ENCODE measurements around the gene ABHD6. TPM values are rescaled to one million over a fixed set of nuclear protein-coding genes. Genes with fewer than 3 reads are reported as not detected.

The ABHD6 gene
- total and polyA plus RNA-seq, 2 experiments from 2014 or later: 24.6 to 25.1 TPM

- TF ChIP-seq CTCF (IDR thresholded peaks at IDR 0.05; ENCODE audit: poor library complexity): no peak
- no peak for TF ChIP-seq EZH2phosphoT487 (IDR thresholded peaks at IDR 0.05; ENCODE audit: low read depth, severe bottlenecking, unreplicated experiment)
- no peak for TF ChIP-seq EZH2 (IDR thresholded peaks at IDR 0.05; ENCODE audit: borderline replicate concordance)
- no peak overlapping the region for H2AFZ ChIP-seq
- no peaks in the 10 kb centered on the region for H3K9me3 ChIP-seq (ENCODE audit: low read depth)
- no peaks in the 10 kb centered on the region for H3K4me1 ChIP-seq (ENCODE audit: insufficient read depth)
- DNase-seq (ENCODE audit: low spot score): no peak
- H3K36me3 ChIP-seq (replicated peaks; ENCODE audit: insufficient read depth, low read depth): no peaks in the 10 kb centered on the region
- H3K4me3 ChIP-seq: no peak overlapping the region
- 90% methylated on average over 10 of the region's 10 CpGs for WGBS (ENCODE audit: low lambda C conversion rate, missing lambda C conversion rate)
- H4K20me1 ChIP-seq (ENCODE audit: insufficient read depth, poor library complexity, severe bottlenecking): no peaks in the 10 kb centered on the region
- no peak overlapping the region for H3K4me2 ChIP-seq
- H3K27ac ChIP-seq: no peak overlapping the region
- no peaks in the 10 kb centered on the region for H3K27me3 ChIP-seq
- no peaks in the 10 kb centered on the region for H3K9me2 ChIP-seq (replicated peaks; ENCODE audit: insufficient read depth)
- no peaks in the 10 kb centered on the region for H3K79me2 ChIP-seq
These were observed 55.3 kb downstream of the ABHD6 start for GRCh38 chr3:58292866-58293265.

- Histone ChIP-seq H4K20me1 (ENCODE audit: insufficient read depth, poor library complexity, severe bottlenecking) (no peaks in the 10 kb centered on the region), H3K4me1 (ENCODE audit: insufficient read depth) (no peaks in the 10 kb centered on the region), H2AFZ (no peak overlapping the region), H3K79me2 (no peaks in the 10 kb centered on the region), H3K4me2 (no peak overlapping the region), H3K27me3 (no peaks in the 10 kb centered on the region), H3K9me3 (ENCODE audit: low read depth) (no peaks in the 10 kb centered on the region), H3K4me3 (no peak overlapping the region), H3K36me3 (replicated peaks; ENCODE audit: insufficient read depth, low read depth) (no peaks in the 10 kb centered on the region), H3K9me2 (replicated peaks; ENCODE audit: insufficient read depth) (no peaks in the 10 kb centered on the region), H3K27ac (no peak overlapping the region)
- no peak for DNase-seq (ENCODE audit: low spot score)
- no peak for TF ChIP-seq EZH2phosphoT487 (IDR thresholded peaks at IDR 0.05; ENCODE audit: low read depth, severe bottlenecking, unreplicated experiment)
- TF ChIP-seq CTCF (IDR thresholded peaks at IDR 0.05; ENCODE audit: poor library complexity): no peak
- TF ChIP-seq EZH2 (IDR thresholded peaks at IDR 0.05; ENCODE audit: borderline replicate concordance): no peak
- 85% methylated on average over 9 of the region's 9 CpGs for WGBS (ENCODE audit: low lambda C conversion rate, missing lambda C conversion rate)
These were observed 55.9 kb downstream of the ABHD6 start for GRCh38 chr3:58293516-58293915.

- Histone ChIP-seq H3K79me2 (no peaks in the 10 kb centered on the region), H3K4me2 (no peak overlapping the region), H3K27ac (no peak overlapping the region), H3K27me3 (no peaks in the 10 kb centered on the region), H3K9me3 (ENCODE audit: low read depth) (no peaks in the 10 kb centered on the region), H3K4me1 (ENCODE audit: insufficient read depth) (no peaks in the 10 kb centered on the region), H2AFZ (no peak overlapping the region), H3K4me3 (no peak overlapping the region), H3K9me2 (replicated peaks; ENCODE audit: insufficient read depth) (no peaks in the 10 kb centered on the region), H3K36me3 (replicated peaks; ENCODE audit: insufficient read depth, low read depth) (no peaks in the 10 kb centered on the region), H4K20me1 (ENCODE audit: insufficient read depth, poor library complexity, severe bottlenecking) (no peaks in the 10 kb centered on the region)
- no peak for DNase-seq (ENCODE audit: low spot score)
- 82% methylated on average over 5 of the region's 5 CpGs for WGBS (ENCODE audit: low lambda C conversion rate, missing lambda C conversion rate)
- no peak for TF ChIP-seq CTCF (IDR thresholded peaks at IDR 0.05; ENCODE audit: poor library complexity)
These were observed 58.7 kb downstream of the ABHD6 start for GRCh38 chr3:58296269-58296668.

- no peaks in the 10 kb centered on the region for H3K9me3 ChIP-seq (ENCODE audit: low read depth)
- 83% methylated on average over 6 of the region's 6 CpGs for WGBS (ENCODE audit: low lambda C conversion rate, missing lambda C conversion rate)
- H3K4me3 ChIP-seq: no peak overlapping the region
- H3K36me3 ChIP-seq (replicated peaks; ENCODE audit: insufficient read depth, low read depth): no peaks in the 10 kb centered on the region
- H3K27ac ChIP-seq: no peak overlapping the region
- H4K20me1 ChIP-seq (ENCODE audit: insufficient read depth, poor library complexity, severe bottlenecking): no peaks in the 10 kb centered on the region
- no peak for TF ChIP-seq CTCF (IDR thresholded peaks at IDR 0.05; ENCODE audit: poor library complexity)
- TF ChIP-seq EZH2phosphoT487 (IDR thresholded peaks at IDR 0.05; ENCODE audit: low read depth, severe bottlenecking, unreplicated experiment): no peak
- no peak for TF ChIP-seq EZH2 (IDR thresholded peaks at IDR 0.05; ENCODE audit: borderline replicate concordance)
- H3K27me3 ChIP-seq: no peaks in the 10 kb centered on the region
- no peak for DNase-seq (ENCODE audit: low spot score)
- H3K79me2 ChIP-seq: no peaks in the 10 kb centered on the region
- H2AFZ ChIP-seq: no peak overlapping the region
- no peak overlapping the region for H3K4me2 ChIP-seq
- no peaks in the 10 kb centered on the region for H3K4me1 ChIP-seq (ENCODE audit: insufficient read depth)
- H3K9me2 ChIP-seq (replicated peaks; ENCODE audit: insufficient read depth): no peaks in the 10 kb centered on the region
These were observed 59.3 kb downstream of the ABHD6 start for GRCh38 chr3:58296843-58297242.
